VCaP (cell line): ENCODE results near the gene IGSF9B.

Source experiments
- H3K27ac ChIP-seq: fragments of 450-650 bp; 2 replicates; pipeline ENCODE4 v1.5.1; 2017
- CTCF ChIP-seq: fragments of 450-650 bp; conservative IDR thresholded peaks from 2 replicates; pipeline ENCODE4 v1.5.1; 2017; ENCODE audit warnings: mild to moderate bottlenecking, moderate library complexity

Gene IGSF9B

GRCh38 chr11:133997554-133997953 lies 40.8 kb upstream of the IGSF9B start:
- no peak overlapping the region for H3K27ac ChIP-seq
- no peak for TF ChIP-seq CTCF

GRCh38 chr11:133996671-133997070 lies 39.9 kb upstream of the IGSF9B start:
- TF ChIP-seq CTCF = no peak
- H3K27ac ChIP-seq = no peak overlapping the region

GRCh38 chr11:133995066-133995465 lies 38.3 kb upstream of the IGSF9B start:
- no peak overlapping the region for H3K27ac ChIP-seq
- TF ChIP-seq CTCF = peak; percentile 23

GRCh38 chr11:133993921-133994320 lies 37.2 kb upstream of the IGSF9B start:
- no peak overlapping the region for H3K27ac ChIP-seq
- TF ChIP-seq CTCF = no peak

- no peak overlapping the region for H3K27ac ChIP-seq
- TF ChIP-seq CTCF = no peak
Observed at GRCh38 chr11:133993107-133993506, 36.3 kb upstream of the IGSF9B start.

- no peak for TF ChIP-seq CTCF
- no peak overlapping the region for H3K27ac ChIP-seq
Observed at GRCh38 chr11:133992121-133992520, 35.4 kb upstream of the IGSF9B start.

GRCh38 chr11:133991101-133991500 lies 34.3 kb upstream of the IGSF9B start:
- no peak for TF ChIP-seq CTCF
- H3K27ac ChIP-seq = no peak overlapping the region

GRCh38 chr11:133990501-133990900 lies 33.7 kb upstream of the IGSF9B start:
- H3K27ac ChIP-seq = no peak overlapping the region
- TF ChIP-seq CTCF = no peak
